ENCODE results near the gene DUSP8.
"Not testable (repeated sequence)": the region's sequence is repeated elsewhere in the genome, so short reads cannot be mapped to it uniquely, and the experiment has no call there.

Gene DUSP8

DNA sequence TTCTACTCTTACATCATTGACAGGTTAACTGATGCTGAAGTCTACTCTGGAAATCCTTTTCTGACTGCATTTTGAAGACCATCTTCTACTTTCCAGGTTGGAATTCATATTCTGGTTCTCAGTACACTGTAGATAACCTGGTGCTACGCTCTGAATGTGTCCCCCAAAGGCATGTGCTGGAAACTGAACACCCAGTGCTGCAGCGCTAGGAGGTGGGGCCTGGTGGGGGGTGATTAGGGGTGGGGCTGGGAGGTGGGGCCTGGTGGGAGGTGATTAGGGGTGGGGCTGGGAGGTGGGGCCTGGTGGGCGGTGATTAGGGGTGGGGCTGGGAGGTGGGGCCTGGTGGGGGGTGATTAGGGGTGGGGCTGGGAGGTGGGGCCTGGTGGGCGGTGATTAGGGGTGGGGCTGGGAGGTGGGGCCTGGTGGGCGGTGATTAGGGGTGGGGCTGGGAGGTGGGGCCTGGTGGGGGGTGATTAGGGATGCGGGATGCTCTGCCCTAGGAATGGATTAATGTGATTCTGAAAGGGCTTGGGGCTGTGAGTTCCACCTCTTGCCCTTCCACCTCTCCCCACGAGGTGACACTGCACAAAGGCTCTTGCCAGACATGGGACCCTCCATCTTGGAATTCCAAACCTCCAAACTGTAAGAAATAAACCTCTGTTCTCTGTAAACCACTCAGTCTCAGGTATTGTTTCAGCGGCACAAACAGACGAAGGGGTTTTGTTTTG lies 59.4 kb downstream of the DUSP8 start:
- DNase-seq: not testable (repeated sequence)

DNA sequence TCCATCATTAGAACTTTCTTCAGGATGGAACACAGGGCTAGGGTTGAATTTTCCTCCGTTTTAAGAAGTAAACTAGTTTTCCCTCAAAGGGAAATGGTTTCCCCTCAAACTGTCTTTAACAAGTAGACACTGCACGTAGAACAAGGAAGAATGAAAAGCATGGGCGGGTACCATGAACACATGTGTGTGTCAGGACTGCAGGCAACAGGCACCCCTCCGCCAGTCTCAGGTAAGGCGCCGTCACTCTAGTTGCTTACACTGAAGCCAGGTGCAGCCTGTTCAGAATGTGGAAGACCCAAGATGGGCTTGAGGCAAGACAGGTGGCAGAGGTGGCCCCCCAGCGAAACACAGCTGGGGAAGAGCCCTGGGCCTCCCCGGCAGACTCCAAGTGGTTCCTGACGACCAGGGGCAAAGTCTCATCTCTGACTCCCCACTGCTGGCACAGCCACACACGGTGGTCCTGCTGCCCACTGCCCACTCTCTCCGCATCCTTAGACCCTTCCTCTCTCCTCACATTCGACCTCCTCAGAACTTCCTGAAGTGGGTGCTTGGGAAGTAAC lies 60.1 kb downstream of the DUSP8 start:
- DNase-seq: no peak

DNA sequence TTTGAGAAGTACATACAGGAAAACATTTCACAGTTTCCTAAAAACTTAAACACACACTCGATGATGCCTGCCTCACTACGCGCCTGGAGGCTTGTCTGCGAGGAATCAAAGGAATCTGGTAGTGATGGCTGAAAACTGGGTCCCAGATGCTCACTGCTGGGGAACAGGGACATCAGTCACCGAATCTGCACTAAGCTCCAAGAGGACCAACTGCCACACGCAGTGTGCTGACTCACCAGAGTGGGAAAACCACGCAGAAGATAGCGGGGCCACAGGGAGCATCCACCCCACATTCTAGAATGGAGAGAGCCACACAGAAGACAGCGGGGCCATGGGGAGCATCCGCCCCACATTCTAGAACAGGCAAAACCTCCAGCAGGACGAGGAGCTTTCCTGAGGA lies 61.1 kb downstream of the DUSP8 start:
- DNase-seq: no peak

DNA sequence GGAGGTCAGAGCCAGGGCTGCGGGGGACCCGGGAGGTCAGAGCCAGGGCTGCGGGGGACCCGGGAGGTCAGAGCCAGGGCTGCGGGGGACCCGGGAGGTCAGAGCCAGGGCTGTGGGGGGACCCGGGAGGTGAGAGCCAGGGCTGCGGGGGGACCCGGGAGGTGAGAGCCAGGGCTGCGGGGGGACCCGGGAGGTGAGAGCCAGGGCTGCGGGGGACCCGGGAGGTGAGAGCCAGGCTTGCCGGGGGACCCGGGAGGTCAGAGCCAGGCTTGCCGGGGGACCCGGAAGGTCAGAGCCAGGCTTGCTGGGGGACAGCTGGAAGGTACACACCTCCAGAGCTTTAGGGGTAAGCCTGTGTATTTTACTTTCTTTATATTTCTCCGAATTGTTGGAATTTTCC lies 61.7 kb downstream of the DUSP8 start:
- not testable (repeated sequence) for DNase-seq

DNA sequence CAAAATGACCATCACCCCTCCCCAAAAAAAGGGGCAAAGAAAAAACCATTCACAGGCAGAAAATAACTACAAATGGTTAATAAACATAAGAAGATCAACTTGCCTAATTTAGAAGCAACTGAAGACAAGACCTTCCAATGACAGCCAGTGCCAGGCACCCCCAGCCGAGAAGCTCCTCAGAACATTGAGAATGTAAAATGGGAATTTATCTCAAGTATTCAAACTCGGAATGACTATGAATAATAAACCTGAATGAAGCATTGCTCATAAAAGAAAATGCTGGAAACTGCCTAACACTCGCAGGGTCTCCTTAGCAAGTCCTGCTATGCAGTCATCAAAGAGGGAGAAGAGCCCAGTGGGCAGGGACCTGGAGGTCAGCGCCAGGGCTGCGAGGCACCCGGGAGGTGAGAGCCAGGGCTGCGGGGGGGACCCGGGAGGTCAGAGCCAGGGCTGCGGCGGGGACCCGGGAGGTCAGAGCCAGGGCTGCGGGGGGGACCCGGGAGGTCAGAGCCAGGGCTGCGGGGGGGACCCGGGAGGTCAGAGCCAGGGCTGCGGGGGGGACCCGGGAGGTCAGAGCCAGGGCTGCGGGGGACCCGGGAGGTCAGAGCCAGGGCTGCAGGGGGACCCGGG lies 62.3 kb downstream of the DUSP8 start:
- DNase-seq: no peak

DNA sequence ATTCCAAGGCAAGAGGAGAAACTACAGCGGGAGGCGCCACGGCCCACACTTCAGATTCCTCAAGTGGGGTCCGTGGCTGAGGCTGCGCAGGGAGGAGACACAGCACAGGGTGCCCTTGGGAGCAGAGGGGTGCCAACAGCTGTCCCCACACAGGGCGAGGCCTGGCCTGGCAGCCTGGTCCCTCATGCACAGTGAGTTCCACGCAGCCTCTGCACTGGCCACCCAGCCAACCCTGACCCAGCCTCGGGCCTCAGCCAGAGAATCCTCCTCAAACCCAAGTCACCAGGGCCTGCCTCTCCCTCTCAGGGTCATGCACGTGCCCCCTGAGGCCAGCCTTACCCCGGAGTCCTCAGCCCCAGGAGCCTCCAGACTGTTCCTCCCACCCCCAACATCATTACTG lies 63.1 kb downstream of the DUSP8 start:
- no peak for DNase-seq

DNA sequence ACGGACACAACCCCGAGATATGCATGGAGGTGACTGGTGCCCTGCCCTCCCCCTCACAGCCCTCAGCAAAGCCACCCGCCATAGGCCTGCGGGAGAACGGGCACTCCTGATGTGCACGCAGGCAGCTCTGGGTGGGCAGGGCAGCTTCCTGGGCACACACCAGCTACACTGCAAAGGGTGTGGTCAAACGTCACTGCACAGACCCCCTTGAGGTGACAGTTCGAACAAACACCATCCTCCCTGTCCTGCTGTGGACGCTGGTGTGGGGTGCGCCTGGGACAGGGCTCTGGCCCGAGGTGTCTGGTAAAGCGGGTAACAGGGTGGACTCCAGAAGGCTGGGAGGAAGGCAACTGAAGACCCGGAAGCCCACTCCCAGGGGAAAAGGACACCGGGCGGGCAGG lies 63.6 kb downstream of the DUSP8 start:
- no peak for DNase-seq

DNA sequence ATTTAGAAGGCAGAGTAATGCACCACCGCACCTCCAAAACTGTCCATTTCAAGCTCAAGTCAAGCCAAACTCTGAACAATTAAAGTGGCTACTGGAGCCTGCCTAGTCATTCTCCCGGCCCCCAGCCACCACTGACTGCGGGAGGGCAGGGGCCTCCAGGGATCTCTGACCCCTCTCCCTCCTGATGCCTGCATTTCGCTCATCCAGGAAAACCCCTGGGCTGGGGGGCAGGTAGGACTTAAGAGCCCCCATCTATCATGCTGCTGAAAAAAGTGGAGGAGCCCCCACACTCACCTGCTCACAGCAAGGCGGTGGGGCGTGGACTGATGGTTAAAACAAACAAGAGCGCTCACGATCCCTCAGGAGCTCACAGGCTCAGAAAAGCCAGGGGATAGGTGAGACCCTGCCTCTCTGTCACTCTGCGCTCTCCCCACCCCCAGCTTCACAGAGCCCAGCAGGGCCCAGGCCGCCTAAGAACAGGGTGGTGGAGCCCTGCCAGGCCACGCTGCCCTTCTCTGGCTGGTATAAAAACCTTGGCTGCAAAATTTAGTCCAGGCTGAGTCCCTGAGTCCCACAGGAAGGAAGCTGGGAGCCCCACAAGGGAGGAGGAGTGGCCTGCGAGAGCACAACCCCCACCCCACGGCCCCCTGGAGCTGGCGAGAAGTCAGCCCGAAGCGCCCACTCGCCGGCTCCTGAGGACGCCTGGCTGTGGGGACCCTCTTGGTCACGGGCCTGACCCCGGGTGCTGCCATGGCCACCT lies 64.5 kb downstream of the DUSP8 start:
- DNase-seq: no peak

DNA sequence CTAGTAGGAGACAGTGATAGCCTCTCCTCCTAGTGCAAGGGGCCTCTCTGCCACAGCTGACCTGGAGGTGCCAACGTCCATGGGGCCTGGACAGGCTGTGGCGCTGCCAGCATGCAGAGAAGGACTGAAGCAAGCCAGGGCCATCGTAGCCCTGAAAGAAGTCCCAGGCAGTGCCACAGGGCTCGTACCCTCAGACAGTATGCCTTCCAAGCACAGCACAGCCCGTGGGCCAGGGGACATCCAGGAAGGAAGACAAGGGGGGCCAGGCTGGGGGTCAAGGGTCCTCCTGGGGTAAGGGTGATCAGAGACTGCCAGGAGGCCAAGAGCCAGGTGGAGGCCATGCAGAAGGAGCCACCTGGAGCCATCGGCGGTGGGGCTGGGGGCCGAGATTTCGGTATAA lies 65.1 kb downstream of the DUSP8 start:
- no peak for DNase-seq

DNA sequence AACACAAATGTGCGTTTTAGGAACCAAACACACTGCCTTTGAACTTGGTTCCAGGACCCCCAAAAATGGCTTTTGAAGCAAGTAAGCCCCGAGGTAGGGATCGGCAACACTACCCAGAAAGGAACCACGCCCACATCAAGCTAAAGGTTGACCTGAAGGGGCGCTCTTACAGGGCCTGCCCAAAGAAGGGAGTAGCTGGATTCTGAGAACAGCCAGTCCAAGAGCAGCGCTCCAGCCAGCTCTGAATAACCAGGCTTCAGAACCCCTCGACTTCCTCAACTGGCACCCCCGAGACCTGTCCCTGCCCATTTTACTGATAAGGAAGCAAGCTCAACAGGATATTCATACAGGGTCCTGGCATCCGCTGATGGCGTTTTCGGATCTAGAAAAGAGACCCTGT lies 66.6 kb downstream of the DUSP8 start:
- DNase-seq: no peak

DNA sequence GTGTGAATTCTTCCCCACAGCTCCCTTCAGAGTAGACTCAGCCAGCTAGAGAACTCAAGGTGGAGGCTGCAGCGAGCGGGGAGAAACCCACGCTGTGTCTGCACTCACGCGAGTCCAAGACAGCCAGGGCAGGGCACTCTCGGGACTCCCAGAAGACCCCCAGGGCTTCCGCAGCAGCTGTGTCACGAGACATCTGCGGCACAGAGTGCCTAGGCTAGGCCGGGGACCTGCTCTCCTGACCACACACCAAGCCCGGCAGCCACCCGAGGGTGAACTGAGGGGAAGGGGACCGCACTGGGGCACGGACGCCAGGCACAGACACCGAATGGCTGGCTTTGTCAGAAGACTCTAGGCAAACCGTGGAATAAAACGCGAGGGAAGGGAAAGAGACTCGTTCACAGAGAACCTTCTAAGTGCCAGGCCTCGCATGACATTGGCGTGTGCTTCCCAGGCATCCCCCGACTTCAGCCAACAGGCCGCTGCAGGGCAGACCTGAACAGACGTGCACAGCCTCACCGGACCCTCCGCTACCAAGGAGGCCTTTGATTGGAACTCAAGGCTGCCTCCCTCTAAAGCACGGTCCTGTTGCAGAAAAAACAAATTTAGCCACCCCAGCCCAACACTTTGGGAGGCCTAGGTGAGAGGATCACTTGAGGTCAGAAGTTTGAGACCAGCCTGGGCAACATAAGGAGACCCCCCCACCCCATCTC lies 67.3 kb downstream of the DUSP8 start:
- DNase-seq: no peak

DNA sequence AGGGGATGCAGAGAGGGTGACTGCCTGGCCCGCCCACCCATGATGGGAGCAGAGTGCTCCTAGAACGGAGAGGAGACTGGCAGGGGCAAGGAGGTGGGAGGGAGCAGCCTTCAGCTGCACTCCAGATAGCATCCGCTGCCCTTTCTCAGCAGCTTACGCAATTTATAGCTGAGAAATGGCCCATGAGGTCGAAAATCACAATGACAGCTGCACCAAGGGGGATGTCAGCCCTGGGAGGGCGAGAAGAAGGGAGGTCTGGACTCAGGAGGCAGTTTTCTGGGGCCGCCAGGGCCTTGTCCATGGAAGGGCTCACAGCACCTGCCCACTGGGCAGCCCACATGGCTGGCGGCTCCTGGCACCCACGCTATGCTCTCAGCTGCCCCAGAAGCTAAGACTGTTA lies 67.9 kb downstream of the DUSP8 start:
- no peak for DNase-seq

Measured in CD4-positive, alpha-beta T cell treated with Interleukin-12 subunit alpha and Interleukin-12 subunit beta, for 1 hour (primary cell).